ENCODE measurements around the gene CENPX.
"Not testable (repeated sequence)": the region's sequence is repeated elsewhere in the genome, so short reads cannot be mapped to it uniquely, and the experiment has no call there.

The CENPX gene

DNA sequence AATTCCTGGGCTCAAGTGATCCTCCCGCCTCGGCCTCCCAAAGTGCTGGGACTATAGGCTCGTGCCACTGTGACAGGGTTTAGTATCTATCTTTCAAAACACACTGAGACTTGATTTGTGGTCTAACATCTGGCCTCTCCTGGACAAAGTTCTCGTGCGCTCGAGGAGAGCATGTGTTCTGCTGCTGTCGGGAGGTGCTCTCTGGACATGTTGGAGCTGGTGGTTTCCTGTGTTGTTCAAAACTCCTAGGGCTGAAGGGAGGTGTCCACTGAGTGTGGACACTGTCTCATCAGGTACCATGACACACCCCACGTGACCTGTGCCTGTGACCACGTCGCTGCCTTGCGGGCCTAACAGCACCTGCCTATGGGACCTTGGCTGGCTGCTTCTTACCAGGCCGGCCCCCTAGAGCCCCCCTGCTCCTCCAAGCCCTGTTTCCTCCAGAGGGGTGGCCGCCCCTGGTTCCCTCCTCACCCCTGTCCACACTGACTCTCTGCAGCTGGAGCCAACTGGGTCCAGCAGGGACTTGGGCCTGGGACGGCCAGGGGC is 23.3 kb upstream of the CENPX start:
- H3K4me3 ChIP-seq (ENCODE audit: low read depth, low read length), result no peak overlapping the region
- TF ChIP-seq, protein P1, sequence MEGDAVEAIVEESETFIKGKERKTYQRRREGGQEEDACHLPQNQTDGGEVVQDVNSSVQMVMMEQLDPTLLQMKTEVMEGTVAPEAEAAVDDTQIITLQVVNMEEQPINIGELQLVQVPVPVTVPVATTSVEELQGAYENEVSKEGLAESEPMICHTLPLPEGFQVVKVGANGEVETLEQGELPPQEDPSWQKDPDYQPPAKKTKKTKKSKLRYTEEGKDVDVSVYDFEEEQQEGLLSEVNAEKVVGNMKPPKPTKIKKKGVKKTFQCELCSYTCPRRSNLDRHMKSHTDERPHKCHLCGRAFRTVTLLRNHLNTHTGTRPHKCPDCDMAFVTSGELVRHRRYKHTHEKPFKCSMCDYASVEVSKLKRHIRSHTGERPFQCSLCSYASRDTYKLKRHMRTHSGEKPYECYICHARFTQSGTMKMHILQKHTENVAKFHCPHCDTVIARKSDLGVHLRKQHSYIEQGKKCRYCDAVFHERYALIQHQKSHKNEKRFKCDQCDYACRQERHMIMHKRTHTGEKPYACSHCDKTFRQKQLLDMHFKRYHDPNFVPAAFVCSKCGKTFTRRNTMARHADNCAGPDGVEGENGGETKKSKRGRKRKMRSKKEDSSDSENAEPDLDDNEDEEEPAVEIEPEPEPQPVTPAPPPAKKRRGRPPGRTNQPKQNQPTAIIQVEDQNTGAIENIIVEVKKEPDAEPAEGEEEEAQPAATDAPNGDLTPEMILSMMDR (IDR thresholded peaks at IDR 0.05; ENCODE audit: low read depth, low read length, missing control alignments), result no peak
- DNase-seq (ENCODE audit: low read depth), result no peak

DNA sequence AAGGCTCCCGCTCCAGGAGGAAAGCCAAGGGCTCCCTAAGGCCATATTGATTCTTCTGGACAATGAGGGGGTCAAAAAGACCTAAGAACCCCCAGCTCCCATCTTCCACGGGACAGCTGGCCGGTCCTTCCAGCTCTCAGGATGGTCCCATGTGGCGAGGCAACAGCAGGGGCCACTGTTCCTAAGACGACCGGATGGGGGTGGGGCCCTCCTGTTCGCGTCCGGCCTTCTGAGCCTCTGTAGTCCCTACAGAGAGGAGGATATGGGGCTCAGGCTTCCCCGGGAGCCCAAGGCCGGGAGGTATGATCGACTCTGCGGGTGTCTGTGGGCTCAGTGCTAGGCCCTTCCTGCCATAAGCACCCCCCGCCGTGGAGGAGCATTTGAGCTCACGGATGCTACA is 20.8 kb upstream of the CENPX start:
- no peak overlapping the region for H3K4me3 ChIP-seq (ENCODE audit: low read depth, low read length)
- DNase-seq (ENCODE audit: low read depth), result no peak
- TF ChIP-seq, protein P1 (IDR thresholded peaks at IDR 0.05; ENCODE audit: low read depth, low read length, missing control alignments), result no peak

DNA sequence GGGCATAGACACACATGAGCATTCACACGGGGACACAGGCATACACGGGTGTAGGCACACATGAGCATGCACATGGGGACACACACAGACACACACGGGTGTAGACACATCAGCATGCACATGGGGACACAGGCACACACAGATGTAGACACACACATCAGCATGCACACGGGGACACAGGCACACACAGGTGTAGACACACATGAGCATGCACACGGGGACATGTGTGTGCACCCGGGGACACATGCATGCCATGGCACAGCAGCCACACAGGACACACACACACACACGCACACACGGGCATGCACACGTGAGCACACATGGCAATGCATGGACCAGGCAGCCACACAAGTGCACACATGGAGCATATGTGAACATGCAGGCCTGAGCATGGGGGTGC is 20.0 kb upstream of the CENPX start:
- DNase-seq (ENCODE audit: low read depth), result no peak
- no peak overlapping the region for H3K4me3 ChIP-seq (ENCODE audit: low read depth, low read length)
- TF ChIP-seq, protein P1 (IDR thresholded peaks at IDR 0.05; ENCODE audit: low read depth, low read length, missing control alignments), result no peak

DNA sequence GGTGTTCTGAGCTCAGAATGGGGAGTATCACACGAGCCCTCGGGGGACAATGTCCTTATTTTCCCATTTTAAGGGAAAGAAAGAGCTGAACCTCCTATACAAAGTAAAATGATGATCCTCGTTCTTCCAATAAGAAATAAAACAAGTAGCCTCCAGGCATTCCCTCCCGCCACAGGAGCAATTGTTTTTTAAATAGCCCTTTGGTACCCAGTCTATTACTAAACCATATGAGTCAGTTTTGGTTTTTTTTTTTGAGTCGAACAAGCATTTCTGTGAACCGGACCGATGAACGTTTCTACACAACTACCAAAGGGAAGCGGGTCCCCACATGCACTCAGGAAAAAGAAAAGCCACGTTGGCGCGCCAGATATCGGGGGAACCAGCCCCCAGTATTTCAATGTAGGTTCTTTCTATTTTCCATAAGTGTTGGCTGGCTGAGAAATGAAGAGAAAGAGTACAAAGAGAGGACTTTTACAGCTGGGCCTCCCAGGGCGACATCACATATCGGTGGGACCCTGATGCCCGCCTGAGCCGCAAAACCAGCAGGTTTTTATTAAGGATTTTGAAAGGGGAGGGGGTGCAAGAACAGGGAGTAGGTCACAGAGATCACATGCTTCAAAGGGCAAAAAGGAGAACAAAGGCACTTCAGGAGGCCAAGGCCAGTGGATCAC is 18.6 kb upstream of the CENPX start:
- TF ChIP-seq, protein P1 (IDR thresholded peaks at IDR 0.05; ENCODE audit: low read depth, low read length, missing control alignments), result no peak
- no peak overlapping the region for H3K4me3 ChIP-seq (ENCODE audit: low read depth, low read length)
- DNase-seq (ENCODE audit: low read depth), result no peak

DNA sequence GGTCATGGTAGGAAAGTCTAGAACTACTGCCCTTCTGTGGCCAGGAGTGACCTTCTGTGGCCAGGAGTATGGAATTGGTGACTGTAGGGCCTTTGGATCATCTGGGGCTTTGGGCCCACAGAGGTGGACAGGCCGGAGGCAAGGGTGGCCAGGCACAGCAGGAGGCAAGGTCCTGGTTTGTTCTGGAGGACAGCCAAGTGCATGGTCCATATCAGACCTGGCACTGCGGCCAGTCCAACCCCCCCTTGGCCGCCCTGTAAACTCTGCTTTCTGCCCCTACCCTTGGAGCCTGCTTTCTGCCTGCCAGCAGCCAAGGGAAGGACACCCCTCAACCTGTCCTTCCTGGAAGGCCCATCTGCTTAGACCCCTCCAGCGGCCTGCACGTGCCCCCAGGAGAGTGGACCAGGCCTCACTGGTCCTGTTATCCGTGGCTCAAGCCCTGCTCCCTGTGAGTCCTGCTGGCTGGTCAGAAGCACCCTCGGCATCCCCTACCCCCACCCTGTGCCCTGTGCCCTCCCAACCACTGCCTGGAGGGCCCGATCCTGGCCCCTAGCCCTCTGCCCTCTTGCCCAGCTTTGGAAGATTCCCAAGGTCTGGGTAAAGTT is 17.1 kb upstream of the CENPX start:
- TF ChIP-seq, protein P1 (IDR thresholded peaks at IDR 0.05; ENCODE audit: low read depth, low read length, missing control alignments), result no peak
- no peak for DNase-seq (ENCODE audit: low read depth)
- H3K4me3 ChIP-seq (ENCODE audit: low read depth, low read length), result no peak overlapping the region

DNA sequence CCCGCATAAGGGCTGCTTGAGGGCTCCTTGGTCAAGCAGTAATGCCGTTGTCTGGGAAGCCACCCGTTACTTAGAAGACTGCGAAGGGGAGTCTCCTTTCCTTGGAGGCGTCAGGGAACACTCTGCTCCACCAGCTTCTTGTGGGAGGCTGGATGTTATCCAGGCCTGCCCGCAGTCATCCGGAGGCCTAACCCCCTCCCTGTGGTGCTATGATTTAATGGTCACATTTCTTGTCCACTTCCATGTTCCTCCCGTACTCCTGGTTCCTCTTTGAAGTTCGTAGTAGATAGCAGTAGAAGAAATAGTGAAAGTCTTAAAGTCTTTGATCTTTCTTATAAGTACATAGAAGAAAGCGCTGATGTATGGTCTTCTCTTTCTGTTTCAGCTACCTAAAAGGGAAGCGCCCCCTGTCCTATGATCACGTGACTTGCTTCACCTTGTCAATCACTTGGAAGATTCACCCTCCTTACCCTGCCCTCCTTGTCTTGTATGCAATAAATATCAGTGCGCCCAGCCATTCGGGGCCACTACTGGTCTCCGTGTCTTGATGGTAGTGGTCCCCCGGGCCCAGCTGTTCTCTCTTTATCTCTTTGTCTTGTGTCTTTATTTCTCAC is 16.2 kb upstream of the CENPX start:
- H3K4me3 ChIP-seq (ENCODE audit: low read depth, low read length); DNase-seq (ENCODE audit: low read depth): not testable (repeated sequence)

DNA sequence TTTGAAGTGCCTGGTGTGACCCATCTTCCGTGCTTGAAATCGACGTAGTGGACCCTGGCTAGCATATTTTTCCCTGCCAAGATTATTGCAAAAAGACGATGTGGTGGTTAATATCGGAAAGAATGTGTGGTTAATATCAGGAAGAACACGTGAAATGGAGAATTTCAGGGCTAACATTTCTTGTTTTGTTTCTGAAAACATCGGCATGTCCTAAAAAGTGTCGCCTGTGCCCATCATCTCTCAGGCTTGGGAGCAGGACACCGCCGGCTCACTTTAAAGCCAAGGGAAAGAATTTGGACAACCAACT is 15.2 kb upstream of the CENPX start:
- TF ChIP-seq, protein P1 (IDR thresholded peaks at IDR 0.05; ENCODE audit: low read depth, low read length, missing control alignments), result no peak
- peak overlapping the region; percentile 16 for H3K4me3 ChIP-seq (ENCODE audit: low read depth, low read length)
- no peak for DNase-seq (ENCODE audit: low read depth)

Measured in GM12864 (cell line).